ENCODE measurements around the gene MUC15. TPM values are rescaled to one million over a fixed set of nuclear protein-coding genes. Genes with fewer than 3 reads are reported as not detected.

Gene MUC15
- total RNA-seq, 2 donors from 2014 or later = not detected

DNA sequence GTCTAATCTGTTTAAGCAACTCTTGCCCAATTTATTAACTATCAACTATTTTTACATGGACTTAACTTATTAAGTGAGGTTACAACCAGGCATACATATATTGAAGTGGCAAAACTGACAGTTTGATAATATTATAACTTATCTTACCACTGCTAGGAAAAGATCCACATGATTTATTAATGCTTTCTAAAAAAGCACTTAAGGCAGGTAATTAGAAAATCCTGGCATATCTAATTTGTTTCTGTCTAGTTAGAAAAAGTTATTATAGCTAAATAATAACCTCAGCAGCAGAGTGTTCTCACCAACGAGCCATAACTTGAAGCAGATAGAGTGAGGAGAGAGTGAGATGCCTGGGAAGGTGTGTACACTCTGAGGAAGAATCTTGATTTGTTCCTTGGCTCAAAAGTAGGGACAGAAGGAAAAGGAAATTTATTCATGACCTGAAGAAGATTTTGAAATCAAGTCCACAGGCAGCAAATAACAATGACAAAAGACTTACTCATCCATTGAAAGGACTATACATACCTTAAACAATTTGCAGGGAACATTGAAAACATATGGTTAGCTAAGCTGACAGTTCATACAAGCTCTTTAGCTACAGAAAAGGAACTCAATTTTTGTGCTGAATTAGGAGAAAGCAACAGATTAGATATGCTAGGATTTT lies 7.1 kb upstream of the MUC15 start:
- no peaks in the 10 kb centered on the region for H3K36me3 ChIP-seq
- TF ChIP-seq, protein P1, sequence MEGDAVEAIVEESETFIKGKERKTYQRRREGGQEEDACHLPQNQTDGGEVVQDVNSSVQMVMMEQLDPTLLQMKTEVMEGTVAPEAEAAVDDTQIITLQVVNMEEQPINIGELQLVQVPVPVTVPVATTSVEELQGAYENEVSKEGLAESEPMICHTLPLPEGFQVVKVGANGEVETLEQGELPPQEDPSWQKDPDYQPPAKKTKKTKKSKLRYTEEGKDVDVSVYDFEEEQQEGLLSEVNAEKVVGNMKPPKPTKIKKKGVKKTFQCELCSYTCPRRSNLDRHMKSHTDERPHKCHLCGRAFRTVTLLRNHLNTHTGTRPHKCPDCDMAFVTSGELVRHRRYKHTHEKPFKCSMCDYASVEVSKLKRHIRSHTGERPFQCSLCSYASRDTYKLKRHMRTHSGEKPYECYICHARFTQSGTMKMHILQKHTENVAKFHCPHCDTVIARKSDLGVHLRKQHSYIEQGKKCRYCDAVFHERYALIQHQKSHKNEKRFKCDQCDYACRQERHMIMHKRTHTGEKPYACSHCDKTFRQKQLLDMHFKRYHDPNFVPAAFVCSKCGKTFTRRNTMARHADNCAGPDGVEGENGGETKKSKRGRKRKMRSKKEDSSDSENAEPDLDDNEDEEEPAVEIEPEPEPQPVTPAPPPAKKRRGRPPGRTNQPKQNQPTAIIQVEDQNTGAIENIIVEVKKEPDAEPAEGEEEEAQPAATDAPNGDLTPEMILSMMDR (IDR thresholded peaks at IDR 0.05) = no peak
- H3K9me3 ChIP-seq = no peaks in the 10 kb centered on the region
- H3K27me3 ChIP-seq = no peaks in the 10 kb centered on the region
- no peak for DNase-seq (ENCODE audit: low spot score)
- no peak overlapping the region for H3K4me3 ChIP-seq
- H3K27ac ChIP-seq = no peak overlapping the region
- H3K4me1 ChIP-seq = no peaks in the 10 kb centered on the region

DNA sequence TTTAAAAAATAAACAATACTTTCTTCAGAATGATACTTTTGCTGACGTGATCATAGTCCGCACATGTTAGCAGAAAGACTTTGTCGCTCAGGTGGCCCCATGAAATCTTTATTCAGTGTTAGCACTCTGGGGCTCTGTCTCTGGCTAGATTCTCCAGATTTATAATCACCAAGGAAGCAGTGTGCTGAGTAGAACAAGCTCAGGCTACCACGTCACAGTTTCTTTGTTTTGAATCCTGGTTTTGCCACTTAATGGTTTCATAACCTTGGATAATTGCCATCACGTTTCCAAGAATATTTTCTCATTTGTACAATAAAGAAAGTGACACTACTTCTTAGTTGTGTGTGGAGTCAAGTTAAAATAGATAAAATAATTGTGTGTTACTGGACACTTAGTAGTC lies 3.9 kb upstream of the MUC15 start:
- H3K27me3 ChIP-seq = no peaks in the 10 kb centered on the region
- no peak for DNase-seq (ENCODE audit: low spot score)
- H3K27ac ChIP-seq = no peak overlapping the region
- no peak overlapping the region for H3K4me3 ChIP-seq
- no peaks in the 10 kb centered on the region for H3K36me3 ChIP-seq
- H3K4me1 ChIP-seq = no peaks in the 10 kb centered on the region
- H3K9me3 ChIP-seq = no peaks in the 10 kb centered on the region
- TF ChIP-seq, protein P1 (IDR thresholded peaks at IDR 0.05) = no peak

DNA sequence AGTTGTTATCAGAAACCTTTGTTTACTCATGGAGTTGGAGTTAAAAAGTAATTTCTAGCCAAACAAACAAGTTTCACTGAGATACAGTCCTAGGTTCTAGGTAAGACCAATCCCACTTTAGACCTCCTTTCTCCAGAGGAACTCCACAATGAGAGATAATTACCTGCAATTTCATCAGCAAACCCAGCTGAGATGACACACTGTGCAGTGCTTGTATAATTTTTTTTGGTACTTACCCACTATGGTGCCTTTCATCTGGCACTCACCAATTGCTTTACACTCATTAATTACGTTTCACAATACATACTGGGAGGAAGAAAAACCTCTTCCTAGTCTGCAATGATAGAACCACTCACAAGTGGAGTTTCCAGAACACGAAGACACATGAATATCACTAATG lies 1.8 kb upstream of the MUC15 start:
- Histone ChIP-seq H3K27ac (no peak overlapping the region), H3K4me1 (no peaks in the 10 kb centered on the region), H3K9me3 (no peaks in the 10 kb centered on the region), H3K27me3 (no peaks in the 10 kb centered on the region), H3K36me3 (no peaks in the 10 kb centered on the region), H3K4me3 (no peak overlapping the region)
- no peak for DNase-seq (ENCODE audit: low spot score)
- TF ChIP-seq, protein P1 (IDR thresholded peaks at IDR 0.05) = no peak

DNA sequence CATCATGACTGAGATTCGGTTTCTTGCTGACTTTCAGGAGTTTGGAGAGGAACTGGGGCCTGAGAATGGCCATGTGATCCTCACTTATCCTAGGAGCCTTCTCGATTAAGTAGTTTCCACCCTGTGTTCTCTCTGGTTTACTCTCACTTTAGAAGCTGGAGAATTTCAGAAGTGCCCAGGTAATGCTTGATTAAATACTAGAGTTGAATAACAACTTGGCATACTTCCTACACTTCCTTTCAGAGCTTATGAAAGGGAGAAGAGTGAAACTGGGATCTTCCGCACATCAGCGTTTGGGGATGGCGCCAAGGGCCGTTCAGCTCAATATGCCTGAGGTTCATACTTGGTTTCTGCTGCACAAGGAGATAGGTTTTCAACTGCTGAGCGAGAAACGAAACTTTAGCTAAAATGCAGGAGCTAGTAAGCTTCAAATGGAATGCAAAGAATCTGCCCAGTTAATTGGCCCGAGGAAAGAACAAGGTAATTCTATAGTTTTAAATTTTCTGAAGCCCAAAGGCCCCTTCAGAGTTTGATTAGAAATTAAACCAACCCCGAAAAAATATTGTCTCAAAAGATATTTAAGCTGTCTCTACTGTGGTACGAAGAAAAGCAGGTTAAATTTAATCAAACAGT lies 823 bp upstream of the MUC15 start:
- H3K4me1 ChIP-seq = no peaks in the 10 kb centered on the region
- no peaks in the 10 kb centered on the region for H3K36me3 ChIP-seq
- no peak overlapping the region for H3K4me3 ChIP-seq
- H3K27ac ChIP-seq = no peak overlapping the region
- TF ChIP-seq, protein P1 (IDR thresholded peaks at IDR 0.05) = no peak
- no peak for DNase-seq (ENCODE audit: low spot score)
- H3K27me3 ChIP-seq = no peaks in the 10 kb centered on the region
- H3K9me3 ChIP-seq = no peaks in the 10 kb centered on the region

DNA sequence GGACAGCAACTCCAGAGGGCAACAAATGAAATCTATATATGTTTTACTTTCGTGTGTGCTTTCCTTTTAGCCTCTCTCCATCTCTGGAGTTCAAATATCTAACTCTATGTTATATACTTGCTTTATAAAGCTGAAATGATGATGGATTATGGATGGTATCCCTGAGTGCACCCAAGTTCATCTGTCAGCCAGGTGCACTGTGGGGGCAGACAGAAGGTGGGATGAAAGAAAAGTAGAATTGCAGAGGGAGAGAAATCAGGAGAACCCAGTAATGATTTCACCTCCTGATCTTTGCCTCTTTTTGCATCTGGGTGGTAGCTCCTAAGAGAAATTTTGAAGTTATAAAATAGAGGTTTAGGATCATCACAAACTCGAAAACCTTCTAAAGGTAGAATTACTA lies 2.4 kb downstream of the MUC15 start:
- H3K27ac ChIP-seq = no peak overlapping the region
- no peak for DNase-seq (ENCODE audit: low spot score)
- H3K36me3 ChIP-seq = no peaks in the 10 kb centered on the region
- H3K4me3 ChIP-seq = no peak overlapping the region
- TF ChIP-seq, protein P1 (IDR thresholded peaks at IDR 0.05) = no peak
- H3K27me3 ChIP-seq = no peaks in the 10 kb centered on the region
- no peaks in the 10 kb centered on the region for H3K9me3 ChIP-seq
- H3K4me1 ChIP-seq = no peaks in the 10 kb centered on the region

DNA sequence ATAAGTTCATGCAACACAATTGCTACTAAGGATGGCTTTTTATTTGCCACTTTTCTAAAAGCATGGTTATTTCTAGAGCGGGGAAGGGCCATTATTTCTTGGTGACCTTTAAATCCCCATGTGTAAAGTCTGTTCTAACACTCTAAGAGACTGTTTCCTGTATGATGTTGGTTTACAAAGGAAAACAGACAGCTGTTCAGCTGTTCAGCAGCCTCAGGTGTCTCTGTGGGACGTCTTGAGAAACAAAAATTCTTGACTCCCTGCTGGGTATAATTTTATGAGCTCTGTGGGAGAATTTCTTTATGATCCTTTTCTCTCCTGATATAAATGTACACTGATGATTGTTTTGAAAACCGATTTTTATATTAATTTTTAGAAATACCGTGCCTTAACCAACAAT lies 13.9 kb downstream of the MUC15 start:
- Histone ChIP-seq H3K9me3 (no peaks in the 10 kb centered on the region), H3K27me3 (no peaks in the 10 kb centered on the region), H3K4me3 (no peak overlapping the region), H3K4me1 (no peaks in the 10 kb centered on the region), H3K36me3 (no peaks in the 10 kb centered on the region), H3K27ac (no peak overlapping the region)
- no peak for DNase-seq (ENCODE audit: low spot score)
- TF ChIP-seq, protein P1 (IDR thresholded peaks at IDR 0.05) = no peak

All from right atrium auricular region (tissue), 2 donors.